WTC11 (cell line): Measurements from ENCODE around the gene TCTN1. TPM values are rescaled to one million over a fixed set of nuclear protein-coding genes. Genes with fewer than 3 reads are reported as not detected.

ENCODE experiments used
- ATAC-seq: fragments of 200-7000 bp; cut with Tn5 transposase; 2 replicates; pipeline ENCODE4 v1.10.0; 2021; ENCODE audit warnings: mild to moderate bottlenecking, moderate library complexity
- CTCF ChIA-PET: fragments of 300-600 bp; sonication (Branson Sonifier 250); formaldehyde crosslinking; loops from one replicate; lab custom pipeline; 2021; ENCODE audit warnings: antibody characterized with exemption; lab: Charles Lee
- POLR2A ChIA-PET: fragments of 350-600 bp; sonication (Branson Sonifier 250); formaldehyde crosslinking; loops from one replicate; lab custom pipeline; 2021; ENCODE audit warnings: antibody characterized with exemption; lab: Charles Lee
- DNase-seq: peaks from one replicate; pipeline ENCODE4 v3.0.0; 2021; ENCODE audit warnings: low spot score
- H3K27ac Mint-ChIP-seq: 2 replicates; pipeline ENCODE4 v1.8.0; 2021; ENCODE audit warnings: mixed read lengths
- H3K27me3 Mint-ChIP-seq: 2 replicates; pipeline ENCODE4 v1.8.0; 2021; ENCODE audit warnings: low read depth, mild to moderate bottlenecking, moderate library complexity, mixed read lengths
- H3K36me3 Mint-ChIP-seq: 2 replicates; pipeline ENCODE4 v1.8.0; 2021; ENCODE audit warnings: mixed read lengths
- H3K4me1 Mint-ChIP-seq: 2 replicates; pipeline ENCODE4 v1.8.0; 2022; ENCODE audit warnings: mixed read lengths
- H3K4me3 Mint-ChIP-seq: 2 replicates; pipeline ENCODE4 v1.8.0; 2021; ENCODE audit warnings: mild to moderate bottlenecking, moderate library complexity, mixed read lengths
- H3K9me3 Mint-ChIP-seq: 2 replicates; pipeline ENCODE4 v1.8.0; 2021; ENCODE audit warnings: mixed read lengths
- FOXK1 ChIP-seq: sonication (generic); formaldehyde crosslinking; IDR thresholded peaks from 2 replicates; pipeline ENCODE4 v1.8.0; 2022; ENCODE audit warnings: mild to moderate bottlenecking, moderate library complexity, missing genetic modification reagents
- GABPB1 ChIP-seq: sonication (generic); formaldehyde crosslinking; IDR thresholded peaks from 2 replicates; pipeline ENCODE4 v1.8.1; 2023; ENCODE audit warnings: mild to moderate bottlenecking, missing genetic modification reagents
- JAZF1 ChIP-seq: fragments of 250-450 bp; sonication (Bioruptor Pico); IDR thresholded peaks from 2 replicates; pipeline ENCODE4 v1.9.0; 2021; ENCODE audit warnings: moderate library complexity, mild to moderate bottlenecking, inconsistent platforms
- MXD4 ChIP-seq: fragments of 250-450 bp; sonication (Bioruptor Pico); IDR thresholded peaks from 2 replicates; pipeline ENCODE4 v1.8.0; 2021; ENCODE audit warnings: mild to moderate bottlenecking, moderate library complexity, borderline replicate concordance
- NFYB ChIP-seq: sonication (generic); formaldehyde crosslinking; conservative IDR thresholded peaks from 2 replicates; pipeline ENCODE4 v1.8.0; 2022; ENCODE audit warnings: low read depth, missing genetic modification reagents
- NR3C1 ChIP-seq: sonication (generic); formaldehyde crosslinking; conservative IDR thresholded peaks from 2 replicates; pipeline ENCODE4 v1.8.1; 2023; ENCODE audit warnings: low read depth, mild to moderate bottlenecking, missing genetic modification reagents
- SMAD3 ChIP-seq: sonication (generic); formaldehyde crosslinking; IDR thresholded peaks from 2 replicates; pipeline ENCODE4 v1.8.0; 2022; ENCODE audit warnings: missing genetic modification reagents, mild to moderate bottlenecking, borderline replicate concordance
- TEAD4 ChIP-seq: sonication (generic); formaldehyde crosslinking; IDR thresholded peaks from 2 replicates; pipeline ENCODE4 v1.8.0; 2022; ENCODE audit warnings: mild to moderate bottlenecking, missing genetic modification reagents
- ZBTB21 ChIP-seq: sonication (generic); formaldehyde crosslinking; IDR thresholded peaks from 2 replicates; pipeline ENCODE4 v1.8.1; 2023; ENCODE audit warnings: mild to moderate bottlenecking, missing genetic modification reagents, borderline replicate concordance
- ZNF396 ChIP-seq: fragments of 250-450 bp; sonication (Bioruptor Pico); IDR thresholded peaks from 2 replicates; pipeline ENCODE4 v1.8.0; 2021; ENCODE audit warnings: mild to moderate bottlenecking, moderate library complexity, borderline replicate concordance
- total RNA-seq: library from RNA; stranded (reverse); gene quantifications from 3 replicates; pipeline ENCODE4 v1.2.3, GENCODE V29; 2021
- TF ChIP-seq, protein P1 (sequence below): fragments of 250-450 bp; sonication (Bioruptor Pico); conservative IDR thresholded peaks from 2 replicates; pipeline ENCODE4 v1.9.0; 2021; ENCODE audit warnings: mild to moderate bottlenecking
- TF ChIP-seq, protein P2 (sequence below): sonication (generic); formaldehyde crosslinking; conservative IDR thresholded peaks from 2 replicates; pipeline ENCODE4 v1.8.1; 2022; ENCODE audit warnings: mild to moderate bottlenecking, missing genetic modification reagents
- TF ChIP-seq, protein P3 (sequence below): sonication (generic); formaldehyde crosslinking; IDR thresholded peaks from 2 replicates; pipeline ENCODE4 v1.8.1; 2023; ENCODE audit warnings: mild to moderate bottlenecking, missing genetic modification reagents, borderline replicate concordance
- TF ChIP-seq, protein P4 (sequence below): sonication (generic); formaldehyde crosslinking; IDR thresholded peaks from 2 replicates; pipeline ENCODE4 v1.8.0; 2023; ENCODE audit warnings: missing genetic modification reagents, mild to moderate bottlenecking, borderline replicate concordance
- TF ChIP-seq, protein P5 (sequence below): sonication (generic); formaldehyde crosslinking; IDR thresholded peaks from 2 replicates; pipeline ENCODE4 v1.8.1; 2023; ENCODE audit warnings: mild to moderate bottlenecking, moderate library complexity, missing genetic modification reagents

Gene TCTN1
- total RNA-seq, 1 experiment from 2014 or later: 10.3 TPM

DNA sequence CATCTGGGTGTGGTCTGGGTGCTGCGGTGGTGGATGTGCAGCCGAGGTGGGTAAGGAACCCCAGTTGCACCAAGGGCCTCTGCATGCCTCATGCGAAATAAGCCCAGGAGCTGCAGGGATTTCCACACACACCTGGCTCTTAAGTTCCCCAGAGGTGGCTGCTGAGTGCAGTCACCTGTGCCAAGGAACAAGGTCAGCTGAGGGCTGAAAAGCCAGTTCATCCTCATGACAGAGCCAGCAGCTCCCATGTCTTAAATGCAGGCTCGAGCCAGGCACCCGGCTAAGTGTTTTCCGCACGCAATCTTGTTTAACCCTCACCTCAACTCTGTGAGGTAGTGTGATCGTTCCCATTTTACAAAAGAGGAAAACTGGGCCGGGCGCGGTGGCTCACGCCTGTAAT lies 65.3 kb downstream of the TCTN1 start:
- Mint-ChIP-seq H3K36me3 (peaks cover 3% of the 10 kb centered on the region), H3K4me1 (peaks cover 3% of the 10 kb centered on the region), H3K27me3 (no peaks in the 10 kb centered on the region), H3K27ac (no peak overlapping the region), H3K4me3 (no peak overlapping the region), H3K9me3 (peaks cover 5% of the 10 kb centered on the region)
- no peak for ATAC-seq
- ChIA-PET CTCF (interaction anchor here (1.2 kb wide), 1 partner anchor 26 kb away, joined by 3 read pairs; no protein-coding TSS in a partner anchor), POLR2A (interaction anchor here (0.6 kb wide), 1 partner anchor 199 kb away, joined by 5 read pairs; no protein-coding TSS in a partner anchor)
- no peak for TF ChIP-seq MXD4 (CRISPR knock-in tag)
- no peak for DNase-seq

DNA sequence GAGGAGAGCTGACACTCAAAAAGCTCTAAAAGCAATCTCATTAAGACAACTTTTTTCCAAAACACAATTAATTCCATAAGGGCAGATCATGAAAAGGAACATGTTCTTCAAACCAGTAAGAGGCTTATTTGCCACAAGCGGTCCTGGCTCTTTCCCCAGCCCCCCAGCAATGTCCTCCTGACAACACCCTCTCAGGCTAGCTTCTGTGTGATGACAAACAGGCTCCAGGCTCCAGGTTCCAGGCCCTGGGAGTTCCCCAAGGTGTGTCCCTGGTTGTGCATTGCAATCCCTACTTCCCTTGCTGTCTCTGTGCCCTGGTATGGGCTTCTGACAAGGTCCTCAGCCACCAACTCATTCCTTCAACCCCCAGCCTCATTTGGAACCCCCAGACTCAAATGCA lies 66.1 kb downstream of the TCTN1 start:
- Mint-ChIP-seq H3K4me1 (peaks cover 3% of the 10 kb centered on the region), H3K36me3 (peaks cover 2% of the 10 kb centered on the region; the same call in 1 of the 2 replicates), H3K9me3 (peaks cover 3% of the 10 kb centered on the region; the same call in 1 of the 2 replicates), H3K27me3 (peaks cover 2% of the 10 kb centered on the region; the same call in 1 of the 2 replicates), H3K4me3 (no peak overlapping the region)
- CTCF ChIA-PET: interaction anchor here (1.2 kb wide), 1 partner anchor 25 kb away, joined by 3 read pairs; no protein-coding TSS in a partner anchor
- TF ChIP-seq NFYB (CRISPR knock-in tag) (no peak), SMAD3 (CRISPR knock-in tag) (no peak), JAZF1 (CRISPR knock-in tag) (no peak), TEAD4 (CRISPR knock-in tag) (no peak), GABPB1 (no peak), FOXK1 (no peak), NR3C1 (CRISPR knock-in tag) (no peak), ZBTB21 (CRISPR knock-in tag) (no peak), ZNF396 (CRISPR knock-in tag) (no peak)
- TF ChIP-seq, protein P1, sequence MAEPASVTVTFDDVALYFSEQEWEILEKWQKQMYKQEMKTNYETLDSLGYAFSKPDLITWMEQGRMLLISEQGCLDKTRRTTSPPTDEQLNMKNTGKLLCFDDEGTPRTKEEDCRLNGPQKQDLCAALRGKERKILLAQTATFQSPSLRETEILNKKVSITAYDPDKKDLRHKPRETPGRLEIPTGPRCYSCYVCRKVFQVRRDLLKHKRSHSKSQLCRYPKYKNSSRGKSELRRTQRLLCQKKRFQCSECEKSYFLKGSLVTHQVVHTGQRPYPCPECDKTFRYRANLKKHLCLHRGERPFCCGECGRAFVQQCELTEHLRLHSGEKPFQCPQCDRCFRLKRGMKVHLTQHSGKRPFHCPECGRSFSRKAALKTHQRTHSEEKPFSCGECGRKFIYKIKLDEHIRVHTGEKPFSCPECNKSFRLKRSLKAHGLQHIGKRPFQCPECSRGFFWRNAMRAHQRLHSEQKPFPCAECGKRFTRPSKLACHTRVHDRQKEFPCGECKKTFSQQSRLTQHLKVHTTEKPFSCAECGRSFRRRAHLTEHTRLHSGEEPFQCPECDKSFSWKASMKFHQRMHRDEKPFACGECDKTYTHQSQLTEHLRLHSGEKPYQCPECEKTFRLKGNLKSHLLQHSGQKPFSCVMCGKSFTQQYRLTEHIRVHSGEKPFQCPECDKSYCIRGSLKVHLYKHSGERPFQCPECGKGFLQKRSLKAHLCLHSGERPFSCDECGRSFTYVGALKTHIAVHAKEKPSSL (CRISPR knock-in tag): no peak
- TF ChIP-seq, protein P2, sequence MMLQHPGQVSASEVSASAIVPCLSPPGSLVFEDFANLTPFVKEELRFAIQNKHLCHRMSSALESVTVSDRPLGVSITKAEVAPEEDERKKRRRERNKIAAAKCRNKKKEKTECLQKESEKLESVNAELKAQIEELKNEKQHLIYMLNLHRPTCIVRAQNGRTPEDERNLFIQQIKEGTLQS (CRISPR knock-in tag): no peak
- TF ChIP-seq, protein P3, sequence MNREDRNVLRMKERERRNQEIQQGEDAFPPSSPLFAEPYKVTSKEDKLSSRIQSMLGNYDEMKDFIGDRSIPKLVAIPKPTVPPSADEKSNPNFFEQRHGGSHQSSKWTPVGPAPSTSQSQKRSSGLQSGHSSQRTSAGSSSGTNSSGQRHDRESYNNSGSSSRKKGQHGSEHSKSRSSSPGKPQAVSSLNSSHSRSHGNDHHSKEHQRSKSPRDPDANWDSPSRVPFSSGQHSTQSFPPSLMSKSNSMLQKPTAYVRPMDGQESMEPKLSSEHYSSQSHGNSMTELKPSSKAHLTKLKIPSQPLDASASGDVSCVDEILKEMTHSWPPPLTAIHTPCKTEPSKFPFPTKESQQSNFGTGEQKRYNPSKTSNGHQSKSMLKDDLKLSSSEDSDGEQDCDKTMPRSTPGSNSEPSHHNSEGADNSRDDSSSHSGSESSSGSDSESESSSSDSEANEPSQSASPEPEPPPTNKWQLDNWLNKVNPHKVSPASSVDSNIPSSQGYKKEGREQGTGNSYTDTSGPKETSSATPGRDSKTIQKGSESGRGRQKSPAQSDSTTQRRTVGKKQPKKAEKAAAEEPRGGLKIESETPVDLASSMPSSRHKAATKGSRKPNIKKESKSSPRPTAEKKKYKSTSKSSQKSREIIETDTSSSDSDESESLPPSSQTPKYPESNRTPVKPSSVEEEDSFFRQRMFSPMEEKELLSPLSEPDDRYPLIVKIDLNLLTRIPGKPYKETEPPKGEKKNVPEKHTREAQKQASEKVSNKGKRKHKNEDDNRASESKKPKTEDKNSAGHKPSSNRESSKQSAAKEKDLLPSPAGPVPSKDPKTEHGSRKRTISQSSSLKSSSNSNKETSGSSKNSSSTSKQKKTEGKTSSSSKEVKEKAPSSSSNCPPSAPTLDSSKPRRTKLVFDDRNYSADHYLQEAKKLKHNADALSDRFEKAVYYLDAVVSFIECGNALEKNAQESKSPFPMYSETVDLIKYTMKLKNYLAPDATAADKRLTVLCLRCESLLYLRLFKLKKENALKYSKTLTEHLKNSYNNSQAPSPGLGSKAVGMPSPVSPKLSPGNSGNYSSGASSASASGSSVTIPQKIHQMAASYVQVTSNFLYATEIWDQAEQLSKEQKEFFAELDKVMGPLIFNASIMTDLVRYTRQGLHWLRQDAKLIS: no peak
- TF ChIP-seq, protein P4, sequence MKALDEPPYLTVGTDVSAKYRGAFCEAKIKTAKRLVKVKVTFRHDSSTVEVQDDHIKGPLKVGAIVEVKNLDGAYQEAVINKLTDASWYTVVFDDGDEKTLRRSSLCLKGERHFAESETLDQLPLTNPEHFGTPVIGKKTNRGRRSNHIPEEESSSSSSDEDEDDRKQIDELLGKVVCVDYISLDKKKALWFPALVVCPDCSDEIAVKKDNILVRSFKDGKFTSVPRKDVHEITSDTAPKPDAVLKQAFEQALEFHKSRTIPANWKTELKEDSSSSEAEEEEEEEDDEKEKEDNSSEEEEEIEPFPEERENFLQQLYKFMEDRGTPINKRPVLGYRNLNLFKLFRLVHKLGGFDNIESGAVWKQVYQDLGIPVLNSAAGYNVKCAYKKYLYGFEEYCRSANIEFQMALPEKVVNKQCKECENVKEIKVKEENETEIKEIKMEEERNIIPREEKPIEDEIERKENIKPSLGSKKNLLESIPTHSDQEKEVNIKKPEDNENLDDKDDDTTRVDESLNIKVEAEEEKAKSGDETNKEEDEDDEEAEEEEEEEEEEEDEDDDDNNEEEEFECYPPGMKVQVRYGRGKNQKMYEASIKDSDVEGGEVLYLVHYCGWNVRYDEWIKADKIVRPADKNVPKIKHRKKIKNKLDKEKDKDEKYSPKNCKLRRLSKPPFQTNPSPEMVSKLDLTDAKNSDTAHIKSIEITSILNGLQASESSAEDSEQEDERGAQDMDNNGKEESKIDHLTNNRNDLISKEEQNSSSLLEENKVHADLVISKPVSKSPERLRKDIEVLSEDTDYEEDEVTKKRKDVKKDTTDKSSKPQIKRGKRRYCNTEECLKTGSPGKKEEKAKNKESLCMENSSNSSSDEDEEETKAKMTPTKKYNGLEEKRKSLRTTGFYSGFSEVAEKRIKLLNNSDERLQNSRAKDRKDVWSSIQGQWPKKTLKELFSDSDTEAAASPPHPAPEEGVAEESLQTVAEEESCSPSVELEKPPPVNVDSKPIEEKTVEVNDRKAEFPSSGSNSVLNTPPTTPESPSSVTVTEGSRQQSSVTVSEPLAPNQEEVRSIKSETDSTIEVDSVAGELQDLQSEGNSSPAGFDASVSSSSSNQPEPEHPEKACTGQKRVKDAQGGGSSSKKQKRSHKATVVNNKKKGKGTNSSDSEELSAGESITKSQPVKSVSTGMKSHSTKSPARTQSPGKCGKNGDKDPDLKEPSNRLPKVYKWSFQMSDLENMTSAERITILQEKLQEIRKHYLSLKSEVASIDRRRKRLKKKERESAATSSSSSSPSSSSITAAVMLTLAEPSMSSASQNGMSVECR (CRISPR knock-in tag): no peak
- TF ChIP-seq, protein P5, sequence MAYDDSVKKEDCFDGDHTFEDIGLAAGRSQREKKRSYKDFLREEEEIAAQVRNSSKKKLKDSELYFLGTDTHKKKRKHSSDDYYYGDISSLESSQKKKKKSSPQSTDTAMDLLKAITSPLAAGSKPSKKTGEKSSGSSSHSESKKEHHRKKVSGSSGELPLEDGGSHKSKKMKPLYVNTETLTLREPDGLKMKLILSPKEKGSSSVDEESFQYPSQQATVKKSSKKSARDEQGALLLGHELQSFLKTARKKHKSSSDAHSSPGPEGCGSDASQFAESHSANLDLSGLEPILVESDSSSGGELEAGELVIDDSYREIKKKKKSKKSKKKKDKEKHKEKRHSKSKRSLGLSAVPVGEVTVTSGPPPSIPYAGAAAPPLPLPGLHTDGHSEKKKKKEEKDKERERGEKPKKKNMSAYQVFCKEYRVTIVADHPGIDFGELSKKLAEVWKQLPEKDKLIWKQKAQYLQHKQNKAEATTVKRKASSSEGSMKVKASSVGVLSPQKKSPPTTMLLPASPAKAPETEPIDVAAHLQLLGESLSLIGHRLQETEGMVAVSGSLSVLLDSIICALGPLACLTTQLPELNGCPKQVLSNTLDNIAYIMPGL (CRISPR knock-in tag): no peak
- TF ChIP-seq, all 79 proteins: peak for 0
- ATAC-seq (no peak), DNase-seq (no peak)
- H3K27ac Mint-ChIP-seq: no peak overlapping the region
- POLR2A ChIA-PET: no interaction called here
